ENCODE results near the gene SCAF4.

Gene SCAF4

DNA sequence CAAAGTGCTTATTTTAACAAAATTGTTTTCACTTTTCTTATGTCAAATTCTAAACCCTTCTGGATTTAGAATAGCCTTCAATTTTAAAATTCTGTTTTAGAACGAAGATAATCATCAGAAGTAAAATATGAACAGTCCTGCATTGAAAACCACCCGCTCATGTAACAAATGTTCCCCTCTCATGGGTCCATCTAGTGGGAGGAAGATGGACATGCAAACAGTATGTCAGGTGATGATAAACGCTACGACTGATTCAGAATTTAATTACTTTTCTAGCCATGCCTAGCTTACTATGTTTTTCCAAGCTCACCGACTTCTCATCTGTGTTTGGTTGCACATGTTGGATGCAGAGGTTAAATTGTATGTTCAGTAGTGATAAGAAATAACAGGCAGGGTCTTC, 48.9 kb downstream of the SCAF4 start:
- no peak for DNase-seq (ENCODE audit: insufficient read length)
- no peak for FAIRE-seq
- TF ChIP-seq TAF1 (IDR thresholded peaks at IDR 0.05; ENCODE audit: borderline replicate concordance, low read depth, low read length) (no peak), POLR2AphosphoS5 (IDR thresholded peaks at IDR 0.05; ENCODE audit: low read depth, low read length) (no peak), POLR2A (IDR thresholded peaks at IDR 0.05; ENCODE audit: low read depth, low read length) (no peak)

DNA sequence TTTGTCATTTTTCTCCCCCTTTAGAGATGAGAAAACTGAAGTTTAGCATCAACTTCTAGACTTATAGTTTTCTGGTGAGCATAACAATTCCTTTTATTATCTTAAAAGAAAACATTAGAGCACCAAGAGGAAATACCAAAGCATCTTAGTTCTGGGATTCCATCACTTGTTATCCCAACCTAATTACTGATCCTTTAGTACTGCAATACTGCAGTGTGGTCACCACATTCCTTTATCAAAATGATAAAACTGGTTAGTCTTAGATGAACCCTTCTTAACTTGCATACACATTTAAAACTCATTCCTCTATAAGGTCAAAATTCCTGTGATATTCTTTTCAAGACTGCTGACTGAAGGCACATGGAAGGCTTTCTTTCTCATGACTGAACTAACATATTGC, 49.3 kb downstream of the SCAF4 start:
- TF ChIP-seq POLR2AphosphoS5 (IDR thresholded peaks at IDR 0.05; ENCODE audit: low read depth, low read length): no peak
- TF ChIP-seq POLR2A (IDR thresholded peaks at IDR 0.05; ENCODE audit: low read depth, low read length): no peak
- DNase-seq (ENCODE audit: insufficient read length): no peak
- FAIRE-seq: no peak

DNA sequence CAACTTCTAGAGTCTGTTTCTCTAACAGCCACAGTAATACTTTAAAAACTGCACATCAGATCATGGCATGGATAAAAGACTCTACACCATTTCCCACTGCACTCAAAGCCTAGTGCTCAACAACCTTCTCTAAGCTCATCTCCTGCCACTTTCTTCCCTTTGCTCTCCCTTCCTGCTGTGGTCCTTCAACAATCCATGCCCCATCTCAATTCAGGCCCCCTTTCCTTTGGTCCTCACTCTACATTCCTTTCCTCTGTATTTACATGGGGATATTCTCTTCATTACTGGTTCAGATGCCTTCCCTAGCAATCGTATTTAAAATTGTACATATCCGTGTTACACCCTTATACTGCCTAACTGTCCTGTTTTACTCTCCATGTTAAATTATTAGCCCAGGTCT, 53.4 kb downstream of the SCAF4 start:
- no peak for DNase-seq (ENCODE audit: insufficient read length)
- TF ChIP-seq POLR2AphosphoS5 (IDR thresholded peaks at IDR 0.05; ENCODE audit: low read depth, low read length) (no peak), POLR2A (IDR thresholded peaks at IDR 0.05; ENCODE audit: low read depth, low read length) (no peak), TAF1 (IDR thresholded peaks at IDR 0.05; ENCODE audit: borderline replicate concordance, low read depth, low read length) (no peak)
- no peak for FAIRE-seq

DNA sequence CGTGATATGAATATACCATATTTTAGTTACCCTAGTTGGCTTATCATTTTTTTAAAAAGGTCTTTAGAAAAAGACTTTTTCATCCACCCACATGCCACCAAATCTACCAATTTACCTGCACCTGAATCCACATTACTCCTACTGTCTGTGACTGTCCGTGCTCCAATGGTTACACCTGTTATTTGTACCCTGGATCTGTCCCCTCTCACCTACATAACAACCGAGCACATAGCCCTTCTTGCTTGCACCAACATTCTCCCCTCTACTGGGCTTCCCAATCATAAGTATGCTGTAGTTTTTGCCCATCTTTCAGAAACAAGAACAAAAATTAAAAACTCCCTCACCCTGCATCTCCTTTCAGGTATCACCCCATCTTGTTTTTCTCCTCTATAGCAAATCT, 54.9 kb downstream of the SCAF4 start:
- FAIRE-seq: no peak
- no peak for DNase-seq (ENCODE audit: insufficient read length)
- TF ChIP-seq POLR2AphosphoS5 (IDR thresholded peaks at IDR 0.05; ENCODE audit: low read depth, low read length) (0 out of 2 replicates have a peak, but pooled peaks have one; percentile 26), POLR2A (IDR thresholded peaks at IDR 0.05; ENCODE audit: low read depth, low read length) (no peak)

DNA sequence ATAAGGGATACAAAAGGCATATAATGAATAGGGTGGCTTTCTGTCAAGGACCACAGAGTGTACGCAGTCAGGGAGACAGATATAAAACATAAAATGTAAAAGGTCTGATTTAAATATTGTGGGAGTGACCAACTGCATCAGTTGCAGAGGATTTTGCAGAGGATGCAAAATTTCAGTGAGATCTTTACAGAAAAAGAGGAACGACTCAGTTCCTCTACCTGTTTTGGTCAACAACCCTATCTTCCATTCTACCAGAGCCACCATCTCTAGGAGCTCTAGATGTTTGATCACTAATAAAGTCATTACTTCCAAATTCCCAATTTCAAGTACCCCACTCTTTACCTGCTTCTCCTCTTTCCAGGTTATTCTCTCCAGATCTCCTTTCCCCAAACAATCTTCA, 56.0 kb downstream of the SCAF4 start:
- FAIRE-seq (no peak), DNase-seq (ENCODE audit: insufficient read length) (no peak)
- TF ChIP-seq POLR2A (IDR thresholded peaks at IDR 0.05; ENCODE audit: low read depth, low read length) (no peak), POLR2AphosphoS5 (IDR thresholded peaks at IDR 0.05; ENCODE audit: low read depth, low read length) (no peak), TAF1 (IDR thresholded peaks at IDR 0.05; ENCODE audit: borderline replicate concordance, low read depth, low read length) (no peak)

DNA sequence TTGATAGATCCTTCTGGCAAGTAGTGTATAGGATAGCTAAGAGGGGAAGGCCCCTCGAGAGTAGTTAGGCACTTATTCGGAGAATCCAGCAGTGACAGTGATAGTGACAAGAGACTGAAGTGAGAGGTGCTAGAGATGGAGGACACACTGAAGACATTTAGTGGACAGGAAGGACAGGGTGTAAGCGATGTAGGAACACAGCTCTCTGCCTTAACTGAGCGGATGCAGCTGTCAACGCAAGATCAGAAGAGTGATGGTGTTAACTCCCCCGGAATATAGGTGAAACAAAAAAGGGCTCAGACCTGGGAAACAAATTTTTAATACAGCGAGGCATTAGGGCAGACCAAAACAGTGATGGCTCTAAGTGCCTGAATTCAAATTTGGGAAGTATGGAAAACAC, 56.6 kb downstream of the SCAF4 start:
- no peak for FAIRE-seq
- TF ChIP-seq TAF1 (IDR thresholded peaks at IDR 0.05; ENCODE audit: borderline replicate concordance, low read depth, low read length) (no peak), POLR2AphosphoS5 (IDR thresholded peaks at IDR 0.05; ENCODE audit: low read depth, low read length) (no peak), POLR2A (IDR thresholded peaks at IDR 0.05; ENCODE audit: low read depth, low read length) (no peak)

DNA sequence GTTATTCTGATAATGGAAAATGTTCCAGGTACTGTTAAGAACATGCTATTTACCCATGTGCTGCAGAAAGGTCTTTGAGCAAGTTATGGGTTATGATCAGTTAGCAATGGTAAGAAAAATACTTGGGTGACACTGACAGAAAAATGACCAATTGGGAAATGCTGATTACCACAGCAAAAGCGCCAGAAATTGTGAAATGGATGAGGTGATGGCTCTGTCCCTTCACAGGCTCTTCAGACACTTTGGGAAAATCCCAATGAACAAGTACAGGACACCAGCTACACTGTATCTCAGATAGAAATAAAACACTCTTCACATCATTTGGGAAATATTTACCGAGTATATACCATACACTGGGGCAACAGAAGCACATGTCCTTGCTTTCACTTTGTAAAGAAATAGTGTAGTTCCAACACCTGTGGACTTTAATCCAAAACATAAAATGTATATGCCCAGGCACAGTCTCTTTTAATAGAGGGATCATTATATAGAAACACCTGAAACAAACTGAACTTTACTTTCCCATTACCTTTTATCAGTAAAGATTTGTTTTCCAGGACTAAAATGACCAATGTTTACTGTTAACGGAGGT, 58.5 kb downstream of the SCAF4 start:
- FAIRE-seq (no peak), DNase-seq (ENCODE audit: insufficient read length) (no peak)

More for the DNA sequence above, 56.6 kb downstream of the SCAF4 start:
- DNase-seq (ENCODE audit: insufficient read length): no peak

DNA sequence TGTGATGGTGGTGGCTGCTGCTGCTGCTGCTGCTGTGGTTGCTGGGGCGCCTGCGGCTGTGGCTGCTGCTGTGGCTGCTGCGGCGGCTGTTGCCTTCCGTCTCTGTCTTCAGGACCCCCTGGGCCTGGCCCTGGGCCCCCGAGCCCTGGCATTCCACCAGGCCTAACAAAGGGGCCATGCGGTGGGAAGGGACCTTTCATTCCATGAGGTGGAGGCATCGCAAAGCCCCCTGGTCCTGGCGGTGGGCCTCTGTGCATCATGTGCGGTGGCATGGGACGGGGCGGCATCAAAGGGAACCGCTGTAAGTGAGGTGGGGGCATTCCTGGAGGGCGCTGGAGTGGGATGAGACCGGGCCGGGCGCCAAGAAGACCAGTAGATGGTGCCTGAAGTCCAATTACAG, 60.0 kb downstream of the SCAF4 start:
- no peak for DNase-seq (ENCODE audit: insufficient read length)
- no peak for TF ChIP-seq POLR2A (IDR thresholded peaks at IDR 0.05; ENCODE audit: low read depth, low read length)
- TF ChIP-seq TAF1 (IDR thresholded peaks at IDR 0.05; ENCODE audit: borderline replicate concordance, low read depth, low read length): no peak
- TF ChIP-seq POLR2AphosphoS5 (IDR thresholded peaks at IDR 0.05; ENCODE audit: low read depth, low read length): no peak
- FAIRE-seq: no peak

More for the DNA sequence above, 58.5 kb downstream of the SCAF4 start:
- no peak for TF ChIP-seq POLR2A (IDR thresholded peaks at IDR 0.05; ENCODE audit: low read depth, low read length)
- TF ChIP-seq TAF1 (IDR thresholded peaks at IDR 0.05; ENCODE audit: borderline replicate concordance, low read depth, low read length): no peak
- no peak for TF ChIP-seq POLR2AphosphoS5 (IDR thresholded peaks at IDR 0.05; ENCODE audit: low read depth, low read length)

DNA sequence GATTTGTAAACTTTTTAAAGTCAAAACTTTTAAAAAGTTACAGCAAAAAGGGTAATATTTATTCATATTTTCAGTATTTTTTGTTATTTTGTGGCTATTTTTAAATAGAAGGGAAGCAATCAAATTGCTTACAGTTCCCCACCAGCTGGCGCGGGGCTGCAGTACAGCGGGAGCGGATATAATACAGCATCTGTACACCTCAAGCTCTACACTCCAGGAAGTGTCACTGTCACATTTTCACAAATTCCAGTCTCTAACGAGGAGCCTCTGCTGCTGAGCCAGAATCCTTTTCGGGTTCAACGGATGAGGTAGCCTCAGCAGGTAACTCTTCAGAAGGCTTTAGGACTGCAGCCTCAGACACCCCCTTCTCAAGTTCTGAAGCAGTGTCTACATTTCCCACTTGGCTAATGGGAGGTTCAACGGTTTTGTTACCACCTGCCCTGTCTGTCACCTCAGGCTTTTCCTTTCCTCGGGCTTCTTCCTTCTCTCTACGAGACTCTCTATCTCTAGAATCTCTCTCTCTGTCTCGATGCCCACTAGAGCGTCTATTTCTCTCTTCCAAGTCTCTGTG, 60.7 kb downstream of the SCAF4 start:
- FAIRE-seq: no peak
- TF ChIP-seq TAF1 (IDR thresholded peaks at IDR 0.05; ENCODE audit: borderline replicate concordance, low read depth, low read length) (no peak), POLR2A (IDR thresholded peaks at IDR 0.05; ENCODE audit: low read depth, low read length) (no peak), POLR2AphosphoS5 (IDR thresholded peaks at IDR 0.05; ENCODE audit: low read depth, low read length) (no peak)
- DNase-seq (ENCODE audit: insufficient read length): no peak

DNA sequence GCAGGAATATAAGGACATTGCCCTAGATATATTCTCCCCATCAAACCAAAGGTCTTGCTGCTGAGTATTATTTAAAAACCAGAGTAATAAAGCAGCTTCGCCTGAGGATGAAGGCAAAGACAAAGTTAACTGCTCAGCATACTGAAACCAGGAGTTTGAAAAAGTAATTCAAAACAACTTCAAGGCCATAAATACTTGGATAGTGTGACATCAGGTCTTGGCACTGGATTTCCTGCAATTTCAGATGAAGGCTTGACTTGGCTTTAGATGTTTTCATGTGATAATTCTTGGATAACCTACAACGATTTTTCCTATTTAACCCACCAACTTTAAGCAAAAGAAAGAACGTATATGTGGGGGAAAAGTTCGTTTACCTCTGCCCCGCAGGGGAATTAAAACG, 61.8 kb downstream of the SCAF4 start:
- DNase-seq (ENCODE audit: insufficient read length): no peak
- FAIRE-seq: no peak
- TF ChIP-seq TAF1 (IDR thresholded peaks at IDR 0.05; ENCODE audit: borderline replicate concordance, low read depth, low read length) (no peak), POLR2A (IDR thresholded peaks at IDR 0.05; ENCODE audit: low read depth, low read length) (peak; percentile 29; the same call in 1 of the 2 replicates), POLR2AphosphoS5 (IDR thresholded peaks at IDR 0.05; ENCODE audit: low read depth, low read length) (no peak)

DNA sequence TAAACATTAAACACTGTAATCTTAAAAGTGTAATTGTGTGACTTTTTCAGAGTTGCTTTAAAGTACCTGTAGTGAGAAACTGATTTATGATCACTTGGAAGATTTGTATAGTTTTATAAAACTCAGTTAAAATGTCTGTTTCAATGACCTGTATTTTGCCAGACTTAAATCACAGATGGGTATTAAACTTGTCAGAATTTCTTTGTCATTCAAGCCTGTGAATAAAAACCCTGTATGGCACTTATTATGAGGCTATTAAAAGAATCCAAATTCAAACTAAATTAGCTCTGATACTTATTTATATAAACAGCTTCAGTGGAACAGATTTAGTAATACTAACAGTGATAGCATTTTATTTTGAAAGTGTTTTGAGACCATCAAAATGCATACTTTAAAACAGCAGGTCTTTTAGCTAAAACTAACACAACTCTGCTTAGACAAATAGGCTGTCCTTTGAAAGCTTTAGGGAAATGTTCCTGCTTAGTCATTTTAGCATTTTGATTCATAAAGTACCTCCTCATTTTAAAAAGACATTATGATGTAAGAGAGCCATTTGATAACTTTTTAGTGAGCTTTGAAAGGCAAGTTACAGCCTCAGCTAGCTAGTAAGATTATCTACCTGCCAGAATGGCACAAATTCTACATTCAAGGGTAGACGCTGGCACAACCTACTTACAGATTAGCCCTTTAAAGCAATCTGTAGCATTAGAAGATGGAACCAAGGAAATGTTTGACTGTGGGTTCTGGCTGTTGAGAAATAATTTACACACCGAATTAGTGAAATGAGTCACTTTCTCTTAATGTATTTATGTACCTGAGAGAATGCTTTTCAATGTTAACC, 63.0 kb downstream of the SCAF4 start:
- no peak for DNase-seq (ENCODE audit: insufficient read length)
- FAIRE-seq: peak; percentile 24
- TF ChIP-seq POLR2A (IDR thresholded peaks at IDR 0.05; ENCODE audit: low read depth, low read length) (no peak; the same call in 1 of the 2 replicates), TAF1 (IDR thresholded peaks at IDR 0.05; ENCODE audit: borderline replicate concordance, low read depth, low read length) (no peak), POLR2AphosphoS5 (IDR thresholded peaks at IDR 0.05; ENCODE audit: low read depth, low read length) (no peak)

DNA sequence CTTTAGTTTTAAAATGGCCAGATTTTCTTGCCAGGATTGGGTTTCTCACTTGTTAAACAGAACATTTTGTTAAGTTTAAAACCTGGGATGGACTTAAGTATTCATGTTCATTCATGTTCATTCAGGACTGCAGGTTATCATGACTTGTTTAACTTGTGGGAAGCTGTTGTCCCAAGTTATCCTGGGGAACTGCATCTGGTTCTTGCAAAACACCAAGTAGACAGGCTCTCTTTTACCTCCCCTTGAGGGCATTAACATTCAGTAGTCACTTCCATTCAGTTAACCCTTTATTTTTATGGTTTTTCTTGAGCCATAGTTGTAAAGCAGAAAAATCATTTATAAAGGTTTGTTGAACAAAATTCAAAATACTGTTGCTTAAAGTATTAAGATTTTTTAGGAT, 64.3 kb downstream of the SCAF4 start:
- FAIRE-seq (no peak), DNase-seq (ENCODE audit: insufficient read length) (no peak)
- TF ChIP-seq POLR2AphosphoS5 (IDR thresholded peaks at IDR 0.05; ENCODE audit: low read depth, low read length): no peak
- TF ChIP-seq TAF1 (IDR thresholded peaks at IDR 0.05; ENCODE audit: borderline replicate concordance, low read depth, low read length): no peak
- no peak for TF ChIP-seq POLR2A (IDR thresholded peaks at IDR 0.05; ENCODE audit: low read depth, low read length)
